D721Med (cell line): ENCODE data around the gene UBR4.

Experiments used
- DNase-seq: peaks from one replicate; pipeline ENCODE4 v3.0.0; 2011; ENCODE audit warnings: low spot score; ENCODE audit not compliant: insufficient read length
- FAIRE-seq: peaks from 2 replicates; lab custom pipeline; 2011; peaks lifted over from hg19 to GRCh38; lab: Jason Lieb, UNC
- TF ChIP-seq, protein P1 (sequence below): IDR thresholded peaks from 2 replicates; pipeline ENCODE4 v1.5.1; 2012; ENCODE audit warnings: mild to moderate bottlenecking, control low read depth; ENCODE audit not compliant: insufficient read depth; ENCODE audit errors: missing control alignments

The UBR4 gene

GRCh38 chr1:19177811-19178210, 32.3 kb downstream of the UBR4 start:
- FAIRE-seq = no peak
- TF ChIP-seq, protein P1, sequence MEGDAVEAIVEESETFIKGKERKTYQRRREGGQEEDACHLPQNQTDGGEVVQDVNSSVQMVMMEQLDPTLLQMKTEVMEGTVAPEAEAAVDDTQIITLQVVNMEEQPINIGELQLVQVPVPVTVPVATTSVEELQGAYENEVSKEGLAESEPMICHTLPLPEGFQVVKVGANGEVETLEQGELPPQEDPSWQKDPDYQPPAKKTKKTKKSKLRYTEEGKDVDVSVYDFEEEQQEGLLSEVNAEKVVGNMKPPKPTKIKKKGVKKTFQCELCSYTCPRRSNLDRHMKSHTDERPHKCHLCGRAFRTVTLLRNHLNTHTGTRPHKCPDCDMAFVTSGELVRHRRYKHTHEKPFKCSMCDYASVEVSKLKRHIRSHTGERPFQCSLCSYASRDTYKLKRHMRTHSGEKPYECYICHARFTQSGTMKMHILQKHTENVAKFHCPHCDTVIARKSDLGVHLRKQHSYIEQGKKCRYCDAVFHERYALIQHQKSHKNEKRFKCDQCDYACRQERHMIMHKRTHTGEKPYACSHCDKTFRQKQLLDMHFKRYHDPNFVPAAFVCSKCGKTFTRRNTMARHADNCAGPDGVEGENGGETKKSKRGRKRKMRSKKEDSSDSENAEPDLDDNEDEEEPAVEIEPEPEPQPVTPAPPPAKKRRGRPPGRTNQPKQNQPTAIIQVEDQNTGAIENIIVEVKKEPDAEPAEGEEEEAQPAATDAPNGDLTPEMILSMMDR = no peak
- no peak for DNase-seq

- TF ChIP-seq, protein P1 = no peak
- FAIRE-seq = no peak
- no peak for DNase-seq
Measured at GRCh38 chr1:19169642-19170041, 40.4 kb downstream of the UBR4 start.

DNA sequence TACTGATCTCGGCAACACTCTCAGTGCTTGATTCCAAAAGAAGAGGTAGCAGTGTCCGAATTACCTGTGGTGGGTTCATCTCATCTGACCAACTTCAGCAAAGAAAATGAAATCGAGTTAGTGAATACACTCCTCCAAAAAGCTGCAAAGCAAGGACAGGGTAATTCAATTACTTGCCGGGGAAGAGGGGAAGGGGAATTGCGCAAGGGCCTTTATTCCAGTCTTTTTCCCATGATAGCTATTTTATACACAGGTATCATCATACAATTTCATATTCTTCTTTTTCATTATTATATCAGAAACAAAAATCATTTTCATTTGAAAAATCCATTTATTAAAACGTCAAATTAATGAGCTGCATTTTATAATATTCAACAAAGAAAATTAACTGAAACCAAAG, 42.9 kb downstream of the UBR4 start:
- TF ChIP-seq, protein P1 = no peak
- no peak for FAIRE-seq
- no peak for DNase-seq

- no peak for DNase-seq
- TF ChIP-seq, protein P1 = no peak
- no peak for FAIRE-seq
Measured at GRCh38 chr1:19166066-19166465, 44.0 kb downstream of the UBR4 start.

DNA sequence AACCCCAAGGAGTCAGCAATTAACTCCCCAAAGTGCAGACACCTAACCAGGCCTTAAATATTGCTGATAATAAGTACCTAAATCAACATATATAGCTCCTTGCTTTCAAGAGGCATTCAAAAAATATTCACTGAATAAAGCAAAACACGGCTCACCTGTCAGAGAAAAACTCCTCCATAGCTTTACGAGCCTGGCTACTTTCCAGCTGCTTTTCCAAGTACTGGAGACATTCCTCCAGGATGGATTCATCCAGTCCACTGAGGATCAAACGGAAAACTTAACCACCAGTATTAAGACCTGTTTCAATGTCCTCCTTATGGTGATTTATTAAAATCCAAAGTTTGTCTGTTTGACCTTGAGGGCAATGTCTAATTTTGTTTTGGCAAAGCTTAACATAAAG, 44.6 kb downstream of the UBR4 start:
- FAIRE-seq = no peak
- TF ChIP-seq, protein P1 = no peak
- DNase-seq = no peak

- DNase-seq (no peak), FAIRE-seq (no peak)
- TF ChIP-seq, protein P1 = no peak
Measured at GRCh38 chr1:19164274-19165015, 45.6 kb downstream of the UBR4 start.

GRCh38 chr1:19163261-19163660, 46.8 kb downstream of the UBR4 start:
- TF ChIP-seq, protein P1 = no peak
- FAIRE-seq = no peak

More at GRCh38 chr1:19163261-19163660, 46.8 kb downstream of the UBR4 start:
- DNase-seq = no peak
